Upper lobe of left lung (tissue), 4 donors: ENCODE data around the gene FAM3A.

Experiments
- CTCF ChIP-seq, 6 experiments: fragments of 450-650 bp in 4 of 6; fragments of 200-600 bp in 2 of 6; sonication (generic) in 2 of 6; IDR thresholded peaks; one replicate each; pipeline ENCODE4 v1.5.1; 2016 to 2019; ENCODE audit warnings: antibody characterized with exemption in 6 of 6
- POLR2A ChIP-seq, 4 donors: fragments of 450-650 bp; IDR thresholded peaks; one replicate each; pipeline ENCODE4 v1.5.1; 2016 to 2017; ENCODE audit warnings: antibody characterized with exemption in 4 of 4, mild to moderate bottlenecking in 2 of 4
- POLR2AphosphoS5 ChIP-seq, 2 donors: sonication (generic); formaldehyde crosslinking; IDR thresholded peaks; one replicate each; pipeline ENCODE4 v1.5.1; 2017; ENCODE audit warnings: antibody characterized with exemption in 2 of 2

- TF ChIP-seq CTCF (IDR thresholded peaks at IDR 0.05) (no peak), POLR2AphosphoS5 (IDR thresholded peaks at IDR 0.05) (no peak), POLR2A (IDR thresholded peaks at IDR 0.05) (no peak)
Observed at GRCh38 chrX:154515090-154515965, 704 bp downstream of the FAM3A start.
